GM12873 (cell line): Measurements from ENCODE around the gene CARD9.

Source experiments
- TF ChIP-seq, protein P1 (sequence below): IDR thresholded peaks from 2 replicates; pipeline ENCODE4 v1.5.1; 2012; ENCODE audit warnings: low read depth, mild to moderate bottlenecking, moderate library complexity, low read length, control low read depth; ENCODE audit not compliant: insufficient read depth; ENCODE audit errors: missing control alignments

Gene CARD9

GRCh38 chr9:136373300-136374182, at the start of gene CARD9:
TSS of gene CARD9 (minus strand) at chr9:136373669. CDS start at chr9:136372078, 1,591 bp downstream.
- TF ChIP-seq, protein P1, sequence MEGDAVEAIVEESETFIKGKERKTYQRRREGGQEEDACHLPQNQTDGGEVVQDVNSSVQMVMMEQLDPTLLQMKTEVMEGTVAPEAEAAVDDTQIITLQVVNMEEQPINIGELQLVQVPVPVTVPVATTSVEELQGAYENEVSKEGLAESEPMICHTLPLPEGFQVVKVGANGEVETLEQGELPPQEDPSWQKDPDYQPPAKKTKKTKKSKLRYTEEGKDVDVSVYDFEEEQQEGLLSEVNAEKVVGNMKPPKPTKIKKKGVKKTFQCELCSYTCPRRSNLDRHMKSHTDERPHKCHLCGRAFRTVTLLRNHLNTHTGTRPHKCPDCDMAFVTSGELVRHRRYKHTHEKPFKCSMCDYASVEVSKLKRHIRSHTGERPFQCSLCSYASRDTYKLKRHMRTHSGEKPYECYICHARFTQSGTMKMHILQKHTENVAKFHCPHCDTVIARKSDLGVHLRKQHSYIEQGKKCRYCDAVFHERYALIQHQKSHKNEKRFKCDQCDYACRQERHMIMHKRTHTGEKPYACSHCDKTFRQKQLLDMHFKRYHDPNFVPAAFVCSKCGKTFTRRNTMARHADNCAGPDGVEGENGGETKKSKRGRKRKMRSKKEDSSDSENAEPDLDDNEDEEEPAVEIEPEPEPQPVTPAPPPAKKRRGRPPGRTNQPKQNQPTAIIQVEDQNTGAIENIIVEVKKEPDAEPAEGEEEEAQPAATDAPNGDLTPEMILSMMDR = no peak

- TF ChIP-seq, protein P1 = no peak
Measured at GRCh38 chr9:136422876-136423275, 49.4 kb upstream of the CARD9 start.

DNA sequence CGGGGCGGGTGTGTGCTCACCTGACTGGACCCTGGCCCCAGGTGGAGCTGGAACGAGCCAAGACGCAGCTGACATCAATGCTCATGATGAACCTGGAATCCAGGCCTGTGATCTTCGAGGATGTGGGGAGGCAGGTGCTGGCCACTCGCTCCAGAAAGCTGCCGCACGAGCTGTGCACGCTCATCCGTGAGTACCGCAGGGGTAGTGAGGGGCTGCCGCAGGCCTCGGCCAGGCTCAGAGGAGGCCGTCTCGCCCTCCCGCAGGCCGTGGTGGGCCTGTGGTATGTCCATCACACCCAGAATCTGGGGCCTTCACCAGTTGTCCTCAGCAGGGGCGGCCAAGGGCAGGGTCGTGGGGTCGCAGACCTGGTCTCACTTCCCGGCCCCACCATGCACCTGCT, 48.3 kb upstream of the CARD9 start:
- TF ChIP-seq, protein P1 = no peak

DNA sequence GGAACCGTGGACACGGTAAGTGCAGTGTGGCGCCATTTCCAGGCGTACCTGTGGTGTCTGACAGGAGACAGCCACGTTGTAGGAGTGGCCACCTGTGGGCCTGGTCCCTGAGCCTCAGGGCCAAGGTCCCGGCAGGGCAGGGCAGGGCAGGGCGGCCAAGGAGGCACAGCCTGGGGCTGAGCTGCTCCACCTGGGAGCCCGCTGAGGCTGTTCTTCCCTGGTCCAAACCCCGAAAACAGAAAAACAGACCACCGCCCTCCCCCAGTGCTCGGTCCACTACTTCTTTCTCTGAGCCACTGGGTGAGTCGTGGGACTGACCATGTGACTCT, 45.6 kb upstream of the CARD9 start:
- TF ChIP-seq, protein P1 = no peak

DNA sequence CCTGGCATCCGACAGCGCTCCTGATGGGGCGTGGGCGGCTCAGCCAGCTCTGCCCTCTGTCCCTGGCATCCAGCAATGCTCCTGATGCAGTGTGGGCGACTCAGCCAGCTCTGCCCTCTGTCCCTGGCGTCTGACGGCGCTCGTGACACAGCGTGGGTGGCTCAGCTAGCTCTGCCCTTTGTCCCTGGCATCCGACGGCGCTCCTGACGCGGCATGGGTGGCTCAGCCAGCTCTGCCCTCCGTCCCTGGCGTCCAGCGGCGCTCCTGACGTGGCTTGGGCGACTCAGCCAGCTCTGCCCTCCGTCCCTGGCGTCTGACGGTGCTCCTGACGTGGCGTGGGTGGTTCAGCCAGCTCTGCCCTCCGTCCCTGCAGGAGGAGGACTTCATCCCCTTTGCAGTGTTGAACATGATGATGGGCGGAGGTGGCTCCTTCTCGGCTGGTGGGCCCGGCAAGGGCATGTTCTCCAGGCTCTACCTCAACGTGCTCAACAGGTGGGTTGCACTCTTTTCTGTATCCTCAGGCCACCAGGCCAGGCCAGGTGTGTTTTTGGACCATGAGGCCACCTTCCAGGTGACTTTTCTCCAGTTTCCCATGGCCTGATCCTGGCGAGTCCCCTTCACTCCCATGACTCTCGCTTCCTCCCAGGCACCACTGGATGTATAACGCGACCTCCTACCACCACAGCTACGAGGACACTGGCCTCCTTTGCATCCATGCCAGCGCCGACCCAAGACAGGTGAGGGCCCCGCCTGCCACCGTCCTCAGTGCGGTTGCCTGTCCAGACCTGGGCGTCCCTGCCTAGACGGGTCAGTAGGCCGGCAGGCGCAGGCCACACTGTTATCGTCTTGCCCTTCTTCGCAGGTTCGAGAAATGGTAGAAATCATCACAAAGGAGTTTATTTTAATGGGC, 45.0 kb upstream of the CARD9 start:
- TF ChIP-seq, protein P1 = no peak

DNA sequence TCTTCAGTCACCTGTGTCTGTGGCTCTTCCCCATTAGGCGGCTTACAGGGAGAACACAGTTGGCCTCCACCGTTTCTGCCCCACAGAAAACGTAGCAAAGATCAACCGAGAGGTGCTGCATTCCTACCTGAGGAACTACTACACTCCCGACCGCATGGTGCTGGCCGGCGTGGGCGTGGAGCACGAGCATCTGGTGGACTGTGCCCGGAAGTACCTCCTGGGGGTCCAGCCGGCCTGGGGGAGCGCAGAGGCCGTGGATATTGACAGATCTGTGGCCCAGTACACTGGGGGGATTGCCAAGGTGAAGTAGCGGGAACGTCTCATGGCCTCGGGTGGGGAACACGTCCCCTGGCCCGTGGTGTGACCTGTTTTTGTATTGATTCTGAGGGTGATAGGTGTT, 43.4 kb upstream of the CARD9 start:
- TF ChIP-seq, protein P1 = no peak

DNA sequence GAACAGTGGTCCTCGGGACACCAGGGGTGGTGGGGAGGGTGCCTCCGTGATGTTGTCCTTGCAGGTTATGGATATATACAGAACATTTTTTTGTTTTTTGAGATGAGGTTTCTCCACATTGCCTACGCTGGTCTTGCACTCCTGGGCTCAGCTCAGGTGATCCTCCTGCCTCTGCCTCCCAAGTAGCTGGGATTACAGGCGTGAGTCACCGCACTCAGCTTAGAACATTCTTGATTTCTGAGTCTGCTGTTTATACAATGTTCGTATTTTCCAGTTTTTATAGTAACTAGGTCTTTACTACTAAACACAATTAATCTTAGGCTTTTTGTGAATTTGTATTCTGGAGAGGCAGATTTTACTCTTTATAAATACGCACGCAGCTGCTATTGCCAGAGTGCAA, 43.0 kb upstream of the CARD9 start:
- TF ChIP-seq, protein P1 = no peak
